ENCODE results near the gene AMDHD2.

AMDHD2 gene

DNA sequence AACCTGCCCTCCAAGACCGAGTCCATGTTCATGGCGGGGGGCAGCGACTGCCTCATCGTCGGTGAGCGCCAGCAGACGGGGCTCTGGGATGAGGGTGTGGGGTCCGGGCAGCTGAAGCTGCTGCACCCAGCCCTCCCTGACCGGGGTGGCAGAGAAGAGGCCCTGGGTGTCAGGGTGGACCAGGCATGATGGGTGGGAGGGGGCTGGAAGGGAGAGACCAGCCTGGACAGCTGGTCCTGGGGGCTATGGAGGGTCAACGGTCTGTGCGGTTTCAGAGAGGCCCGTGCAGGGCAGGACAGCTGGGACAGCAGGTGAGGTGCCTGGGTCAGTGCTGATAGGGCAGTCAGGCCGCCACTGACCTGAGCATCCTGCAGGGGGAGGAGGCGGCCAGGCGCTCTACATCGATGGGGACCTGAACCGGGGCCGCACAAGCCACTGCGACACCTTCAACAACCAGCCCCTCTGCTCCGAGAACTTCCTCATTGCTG, 19.7 kb upstream of the AMDHD2 start:
- no peak for DNase-seq

GRCh38 chr16:2500918-2501750, 19.0 kb upstream of the AMDHD2 start:
- peak; percentile 89 for DNase-seq

GRCh38 chr16:2501946-2502895, 17.9 kb upstream of the AMDHD2 start:
- no peak for DNase-seq

DNA sequence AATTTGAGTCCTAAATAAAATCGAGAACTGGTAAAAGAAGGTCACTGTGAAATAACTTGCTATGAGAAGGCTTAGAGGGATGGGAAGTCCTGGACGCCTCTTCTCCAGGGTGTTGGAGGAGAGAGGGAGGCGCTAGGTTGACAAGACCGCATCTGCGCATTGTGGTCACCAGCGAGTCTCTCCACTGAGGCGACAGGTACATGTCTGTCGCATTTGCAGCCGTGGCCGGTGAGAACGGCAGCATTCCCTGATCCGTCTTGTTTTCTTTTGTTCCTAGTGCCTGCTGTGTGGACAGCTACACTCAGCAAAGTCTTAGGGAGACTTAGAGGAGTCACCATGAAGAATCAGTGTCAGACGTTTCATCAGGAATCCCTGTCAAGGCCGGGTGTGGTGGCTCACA, 14.5 kb upstream of the AMDHD2 start:
- DNase-seq = no peak

GRCh38 chr16:2507052-2507659, 13.0 kb upstream of the AMDHD2 start:
- DNase-seq = no peak

DNA sequence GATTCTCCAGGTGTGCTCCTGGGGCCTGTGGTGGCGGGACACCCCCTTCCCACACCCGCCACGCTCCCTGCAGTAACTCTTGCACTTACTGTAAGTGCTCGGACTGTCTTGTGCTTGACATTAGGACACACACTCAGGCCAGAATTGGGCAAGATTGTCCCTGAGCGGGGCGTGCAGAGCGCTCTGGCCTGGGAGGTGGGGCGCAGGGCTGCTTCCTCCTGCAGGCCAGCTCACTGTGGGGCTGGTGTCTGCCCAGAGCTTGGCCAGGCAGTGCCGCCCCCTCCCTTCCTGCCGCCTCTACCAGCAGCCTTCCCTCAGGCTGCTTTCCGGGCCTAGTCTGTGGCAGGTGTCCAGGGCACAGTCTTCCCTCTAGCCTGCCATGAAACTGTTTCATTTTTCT, 12.5 kb upstream of the AMDHD2 start:
- DNase-seq = no peak

- DNase-seq = no peak
Measured at GRCh38 chr16:2508722-2509400, 11.3 kb upstream of the AMDHD2 start.

GRCh38 chr16:2511128-2511800, 8.9 kb upstream of the AMDHD2 start:
- no peak for DNase-seq

DNA sequence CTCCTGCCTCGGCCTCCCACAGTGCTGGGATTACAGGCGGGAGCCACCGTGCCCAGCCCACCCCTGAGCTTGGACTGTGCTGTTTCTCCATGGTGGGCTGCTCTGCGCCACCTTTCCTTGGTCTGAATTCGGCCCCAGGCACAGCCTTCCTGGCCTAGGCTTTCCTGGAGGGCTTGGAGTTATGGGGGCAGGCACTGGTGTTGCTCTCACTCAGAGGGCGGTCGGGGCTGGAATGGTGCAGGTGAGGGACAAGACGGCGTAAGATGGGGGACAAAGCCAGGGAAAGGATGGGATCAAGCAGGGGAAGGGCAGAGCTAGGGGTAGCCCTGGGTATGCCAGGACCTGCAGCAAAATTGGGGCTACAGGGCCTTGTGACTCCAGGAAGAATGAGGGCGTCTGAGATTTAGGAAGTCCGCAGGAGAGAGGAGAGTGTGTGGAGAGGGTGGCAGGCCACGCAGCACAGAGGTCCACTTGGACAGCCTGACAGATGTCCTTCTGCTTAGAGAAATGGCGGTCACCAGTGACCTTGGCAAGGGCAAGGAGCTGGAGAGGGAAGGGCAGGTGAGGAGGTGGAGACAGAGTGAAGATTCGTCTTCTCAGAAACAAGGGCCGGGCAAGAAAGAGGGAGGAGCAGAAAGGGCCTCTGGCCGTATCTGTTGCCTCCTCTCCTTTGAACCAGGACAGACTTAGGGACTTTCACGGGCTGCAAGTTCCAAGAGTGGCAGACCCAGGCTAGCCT, 8.0 kb upstream of the AMDHD2 start:
- no peak for DNase-seq

DNA sequence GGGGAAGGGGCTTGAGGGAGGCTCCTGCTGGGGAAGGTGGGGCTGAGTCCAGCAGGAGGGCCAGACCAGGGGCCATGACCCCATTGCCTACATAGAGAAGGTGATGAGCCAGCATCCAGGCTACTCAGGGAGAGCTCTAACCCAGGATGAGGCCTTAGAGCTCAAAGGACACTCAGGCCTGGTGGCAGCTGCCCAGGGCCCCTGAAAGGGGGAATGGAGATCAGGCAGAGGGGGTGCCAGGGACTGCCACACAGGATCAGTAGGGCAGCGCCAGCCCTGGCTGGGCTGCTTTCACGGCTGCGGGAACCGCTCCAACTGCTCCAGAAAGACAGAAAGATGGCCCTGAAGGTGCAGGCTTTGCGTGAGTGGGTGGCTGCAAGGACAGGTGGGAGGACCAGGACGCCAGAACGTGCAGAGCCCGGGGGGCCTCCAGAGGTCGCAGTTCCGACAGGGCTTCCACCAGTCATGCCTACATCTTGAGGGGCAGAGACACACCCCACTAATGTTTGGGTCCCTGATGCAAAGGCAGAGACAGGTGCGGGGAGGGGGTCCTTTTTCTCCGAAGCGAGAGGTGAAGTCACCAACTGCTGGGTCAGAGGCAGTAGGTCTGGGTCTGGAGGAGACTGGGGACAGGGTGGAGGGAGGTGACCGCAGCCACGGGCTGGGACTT, 7.3 kb upstream of the AMDHD2 start:
- no peak for DNase-seq

- peak; percentile 96 for DNase-seq
Measured at GRCh38 chr16:2513405-2514332, 6.5 kb upstream of the AMDHD2 start, which contains the start of gene ATP6V0C. Gene ATP6V0C, plus strand, starts transcription at chr16:2513952. Its CDS starts 152 bp downstream, at chr16:2514104.

GRCh38 chr16:2514333-2515179, 5.6 kb upstream of the AMDHD2 start:
- DNase-seq = peak; percentile 32

DNA sequence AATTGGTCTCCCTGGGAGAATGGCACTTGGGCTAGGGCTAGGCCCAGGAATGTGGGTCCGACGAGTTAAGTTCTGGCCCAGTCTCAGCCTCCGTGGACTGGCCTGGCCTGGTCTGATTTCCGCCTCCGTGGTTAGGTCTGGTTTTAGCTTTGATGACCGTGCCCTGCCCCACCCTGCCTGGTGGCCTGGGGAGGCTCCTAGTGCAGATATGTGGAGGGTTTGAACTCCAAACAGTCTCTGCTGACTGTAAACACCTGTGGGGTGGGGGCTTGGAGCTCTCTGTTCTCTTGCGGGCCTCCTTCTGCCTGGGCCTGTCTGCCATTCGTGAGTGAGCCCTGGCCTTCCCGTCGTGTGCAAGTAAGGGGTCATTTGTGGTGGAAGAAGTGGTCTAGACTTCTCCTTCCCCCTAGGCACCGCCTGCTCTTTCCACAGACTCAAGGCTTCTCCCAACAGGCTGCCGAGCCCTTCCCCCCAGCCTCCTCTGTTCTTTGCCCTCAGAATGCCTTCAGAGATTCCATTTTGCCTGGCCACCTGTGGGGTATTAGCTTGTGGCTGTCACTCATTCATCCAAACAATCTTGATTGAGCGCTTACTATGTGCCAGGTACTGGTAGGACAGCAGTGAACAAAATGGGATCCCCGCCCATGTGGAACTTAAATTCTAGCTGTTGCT, 4.9 kb upstream of the AMDHD2 start:
- DNase-seq = peak; percentile 44

DNA sequence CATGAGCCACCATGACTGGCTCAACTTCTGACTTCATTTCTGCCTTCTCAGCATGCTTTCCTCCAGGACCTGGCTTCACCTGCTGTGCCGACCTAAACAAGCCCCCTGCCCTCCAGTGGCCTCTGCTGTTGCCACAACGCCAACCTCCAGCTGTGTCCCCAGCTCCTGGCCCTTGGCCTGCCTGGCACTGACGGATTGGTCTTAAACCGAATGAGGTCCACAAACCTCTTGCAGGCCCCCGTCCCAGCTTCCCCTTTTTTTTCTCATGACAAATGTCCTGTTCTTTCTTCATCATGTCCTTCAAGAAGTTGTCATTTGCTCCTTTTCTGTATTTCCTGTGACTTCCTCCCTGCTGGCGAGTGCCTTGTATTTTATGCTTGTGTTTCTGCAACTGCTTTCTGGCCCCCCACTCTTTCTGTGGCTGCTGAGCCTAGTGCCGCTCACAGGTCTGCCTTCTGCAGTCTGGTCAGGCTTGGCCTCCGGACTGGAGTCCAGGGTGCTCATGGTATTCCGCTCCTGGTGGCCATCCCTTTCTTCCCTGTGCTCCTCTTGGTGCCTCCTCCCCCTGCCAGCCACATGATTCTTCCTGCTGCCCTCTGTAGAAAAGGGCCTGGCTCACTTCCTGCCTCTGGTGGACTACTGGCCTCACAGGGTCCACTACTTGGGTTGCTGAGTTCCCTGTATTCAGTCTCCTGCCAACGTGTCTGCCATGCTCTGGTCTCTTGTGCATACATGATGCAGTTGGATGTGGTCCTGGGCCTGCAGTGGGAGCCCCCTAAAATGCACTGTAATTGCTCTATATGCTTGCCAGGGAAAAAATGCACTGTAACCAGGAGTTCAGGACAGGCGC, 3.6 kb upstream of the AMDHD2 start:
- peak; percentile 25 for DNase-seq

DNA sequence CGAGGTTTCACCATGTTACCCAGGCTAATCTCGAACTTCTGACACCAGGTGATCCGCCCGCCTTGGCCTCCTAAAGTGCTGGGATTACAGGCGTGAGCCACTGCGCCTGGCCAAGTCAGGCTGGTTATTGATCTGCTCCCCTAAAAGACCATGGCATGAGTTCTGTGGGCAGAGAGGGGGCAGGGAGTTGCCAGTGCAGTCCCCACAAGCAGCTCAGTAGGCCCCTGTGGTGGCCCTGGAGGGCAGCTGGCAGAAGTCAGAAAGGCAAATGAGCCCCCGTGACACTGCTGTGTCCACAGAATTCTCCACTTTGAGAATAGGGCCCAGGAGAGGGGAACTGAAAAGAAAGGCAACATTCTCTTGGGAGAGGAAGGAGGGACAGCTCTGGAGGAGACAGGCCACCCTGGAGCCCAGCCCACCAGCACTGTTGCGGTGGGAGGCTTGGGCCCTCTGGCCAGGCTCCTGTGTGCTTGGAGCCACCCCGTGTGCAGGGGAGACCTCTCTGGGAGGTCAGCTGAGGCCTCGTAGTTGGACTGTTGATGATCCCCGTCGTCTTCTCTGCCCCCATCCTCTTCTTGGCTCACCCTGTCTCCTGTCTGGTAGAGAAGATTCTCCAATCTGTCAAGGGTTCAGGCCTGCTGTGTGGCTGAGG, 2.1 kb upstream of the AMDHD2 start:
- no peak for DNase-seq
